Endothelial cell of umbilical vein (primary cell): ENCODE data around the gene GPRC5D. TPM values are rescaled to one million over a fixed set of nuclear protein-coding genes. Genes with fewer than 3 reads are reported as not detected.

Source experiments
- BruUV-seq: library from RNA; stranded (reverse); fragments of 400-500 nt; replicated peaks from 2 replicates; lab custom pipeline; 2021; lab: Mats Ljungman, UMichigan
- CTCF ChIA-PET: fragments of 300-600, 350-600 bp; sonication (Branson Sonifier 250); formaldehyde crosslinking; loops from one replicate; lab custom pipeline; 2021; ENCODE audit warnings: antibody characterized with exemption, inconsistent platforms; lab: Charles Lee
- POLR2A ChIA-PET: fragments of 300-600, 350-600 bp; sonication (Branson Sonifier 250); formaldehyde crosslinking; loops from one replicate; lab custom pipeline; 2021; ENCODE audit warnings: antibody characterized with exemption, inconsistent platforms; lab: Charles Lee
- DNase-seq: peaks from one replicate; pipeline ENCODE4 v3.0.0-alpha.2; 2011; ENCODE audit warnings: low read depth, low spot score
- FAIRE-seq: peaks from 2 replicates; lab custom pipeline; 2011; peaks lifted over from hg19 to GRCh38; lab: Jason Lieb, UNC
- H2AFZ ChIP-seq: 2 replicates; pipeline ENCODE4 v1.6.0; 2012; ENCODE audit warnings: low read depth, low read length, control low read depth, inconsistent platforms
- H3K27ac ChIP-seq: 2 replicates; pipeline ENCODE4 v1.5.1; 2011; ENCODE audit warnings: low read depth, mild to moderate bottlenecking, control low read depth, low read length, moderate library complexity; ENCODE audit not compliant: insufficient read depth
- H3K27me3 ChIP-seq, 2 experiments: 2 replicates each; pipeline versions ENCODE4 v1.6.0 to v1.6.1; 2011; ENCODE audit warnings: low read length in 2 of 2, mixed read lengths in 1 of 2; ENCODE audit not compliant: control insufficient read depth in 2 of 2, insufficient read depth in 2 of 2
- H3K36me3 ChIP-seq, 2 experiments: 2 replicates in 1 of 2; 3 replicates in 1 of 2; pipeline ENCODE4 v1.5.1; 2011; ENCODE audit warnings: low read length in 2 of 2, mild to moderate bottlenecking in 1 of 2, moderate library complexity in 1 of 2; ENCODE audit not compliant: control insufficient read depth in 2 of 2, insufficient read depth in 2 of 2; ENCODE audit errors: extremely low read depth in 1 of 2
- H3K4me1 ChIP-seq: 3 replicates; pipeline ENCODE4 v1.5.1; 2011; ENCODE audit warnings: mild to moderate bottlenecking, low read length; ENCODE audit not compliant: control insufficient read depth, insufficient read depth; ENCODE audit errors: extremely low read depth
- H3K4me2 ChIP-seq: 2 replicates; pipeline ENCODE4 v1.6.1; 2011; ENCODE audit warnings: low read length, control low read depth, mixed read lengths; ENCODE audit not compliant: insufficient read depth
- H3K4me3 ChIP-seq, 3 experiments: fragments of 200-600 bp in 1 of 3; sonication (generic), shearing (Covaris generic) in 1 of 3; replicated peaks in 1 of 3; 2 replicates each; pipeline ENCODE4 v1.5.1; 2011 to 2016; ENCODE audit warnings: control low read depth in 3 of 3, low read length in 3 of 3, mild to moderate bottlenecking in 2 of 3, inconsistent platforms in 1 of 3, low read depth in 1 of 3, moderate library complexity in 1 of 3; ENCODE audit not compliant: insufficient read depth in 1 of 3
- H3K79me2 ChIP-seq: 2 replicates; pipeline ENCODE4 v1.6.0; 2012; ENCODE audit warnings: low read length, inconsistent platforms; ENCODE audit not compliant: control insufficient read depth, insufficient read depth
- H3K9ac ChIP-seq: replicated peaks from 2 replicates; pipeline ENCODE3; 2011; ENCODE audit warnings: low read length, control low read depth; ENCODE audit not compliant: insufficient read depth; ENCODE audit errors: extremely low read depth
- H3K9me1 ChIP-seq: replicated peaks from 3 replicates; pipeline ENCODE4 v1.6.0; 2011; ENCODE audit warnings: mild to moderate bottlenecking, low read length; ENCODE audit not compliant: control insufficient read depth, insufficient read depth; ENCODE audit errors: extremely low read depth
- H3K9me3 ChIP-seq: replicated peaks from 2 replicates; pipeline ENCODE4 v1.5.1; 2012; ENCODE audit warnings: low read length, inconsistent platforms; ENCODE audit not compliant: control insufficient read depth, insufficient read depth
- H4K20me1 ChIP-seq: replicated peaks from 2 replicates; pipeline ENCODE3; 2011; ENCODE audit warnings: mild to moderate bottlenecking, low read length; ENCODE audit not compliant: control insufficient read depth, insufficient read depth; ENCODE audit errors: extremely low read depth
- EZH2 ChIP-seq: IDR thresholded peaks from 2 replicates; pipeline ENCODE4 v1.6.1; 2012; ENCODE audit warnings: borderline replicate concordance, low read depth, mild to moderate bottlenecking, moderate library complexity, low read length, inconsistent platforms; ENCODE audit not compliant: severe bottlenecking
- FOS ChIP-seq: IDR thresholded peaks from 2 replicates; pipeline ENCODE4 v1.6.1; 2011; ENCODE audit warnings: mild to moderate bottlenecking, low read length, moderate library complexity, borderline replicate concordance; ENCODE audit not compliant: insufficient read depth
- GATA2 ChIP-seq: IDR thresholded peaks from 2 replicates; pipeline ENCODE4 v1.7.0; 2011; ENCODE audit warnings: low read depth, mild to moderate bottlenecking, moderate library complexity, mixed read lengths, low read length; ENCODE audit not compliant: insufficient read length, insufficient read depth
- JUN ChIP-seq: IDR thresholded peaks from 2 replicates; pipeline ENCODE4 v1.6.1; 2011; ENCODE audit warnings: borderline replicate concordance, low read depth; ENCODE audit not compliant: insufficient read length, insufficient read depth
- MYC ChIP-seq: IDR thresholded peaks from one replicate; pipeline ENCODE4 v1.6.1; 2011; ENCODE audit warnings: mild to moderate bottlenecking, low read depth, low read length
- POLR2A ChIP-seq: IDR thresholded peaks from 2 replicates; pipeline ENCODE4 v1.6.1; 2012; ENCODE audit warnings: low read depth, mild to moderate bottlenecking, control low read depth, low read length
- POLR2AphosphoS5 ChIP-seq: IDR thresholded peaks from 2 replicates; pipeline ENCODE4 v1.6.1; 2012; ENCODE audit warnings: low read depth, mild to moderate bottlenecking, control low read depth, low read length, moderate library complexity; ENCODE audit not compliant: insufficient read depth
- dilution Hi-C: fragments of 300-500 bp; cut with MboI; formaldehyde crosslinking; loops from one replicate; pipeline ENCODE4 v1.15.0; 2019; ENCODE audit warnings: low sequenced_read_pairs; ENCODE audit not compliant: extremely low pct_ligation_motif_present
- intact Hi-C: fragments of 100-400 bp; cut with micrococcal nuclease; formaldehyde crosslinking; loops from one replicate; pipeline ENCODE4 v1.10.0; 2022
- polyA plus RNA-seq, 4 experiments: library from polyadenylated mRNA; depleted of rRNA in 3 of 4; stranded (reverse) in 3 of 4; unstranded in 1 of 4; fragments of >200 nt; gene quantifications; 2 replicates each; pipeline versions ENCODE4 v1.2.1 to v1.2.3, GENCODE V29; 2011 to 2012; ENCODE audit warnings: missing spikeins in 1 of 4
- total RNA-seq: library from RNA; stranded (reverse); gene quantifications from 2 replicates; pipeline ENCODE4 v1.2.3, GENCODE V29; 2021
- TF ChIP-seq, protein P1 (sequence below), 2 donors: IDR thresholded peaks; 1 replicate in 1 of 2; 2 replicates in 1 of 2; pipeline ENCODE4 v1.5.1; 2011; ENCODE audit warnings: low read length in 2 of 2, mild to moderate bottlenecking in 2 of 2, moderate library complexity in 2 of 2, control low read depth in 1 of 2, inconsistent platforms in 1 of 2, low read depth in 1 of 2; ENCODE audit not compliant: insufficient read depth in 1 of 2; ENCODE audit errors: extremely low read depth in 1 of 2
- TF ChIP-seq, protein P2 (sequence below): IDR thresholded peaks from 2 replicates; pipeline ENCODE4 v1.6.1; 2011; ENCODE audit not compliant: insufficient read depth, insufficient read length

GPRC5D gene
- total and polyA plus RNA-seq, 2 donors (not counting 3 experiments of a cell fraction or from before 2014, with no cell fraction given), result not detected

DNA sequence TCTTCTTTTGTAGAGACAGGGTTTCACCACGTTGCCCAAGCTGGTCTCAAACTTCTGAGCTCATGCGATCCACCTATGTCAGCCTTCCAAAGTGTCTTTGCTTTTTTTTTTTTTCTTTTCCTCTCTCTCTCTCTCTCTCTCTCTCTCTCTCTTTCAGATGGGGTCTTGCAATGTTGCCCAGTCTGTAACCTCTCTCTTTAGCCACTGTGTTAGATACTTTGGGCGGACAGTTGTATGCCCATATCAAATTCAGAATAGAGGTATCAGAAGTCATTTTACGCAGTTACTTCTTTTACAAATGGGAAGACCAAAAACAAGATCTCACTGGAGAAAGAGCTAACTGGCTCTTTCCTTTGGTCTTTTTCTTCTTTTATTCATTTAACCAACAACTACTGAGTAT lies 41.4 kb upstream of the GPRC5D start:
- H4K20me1 ChIP-seq, result no peaks in the 10 kb centered on the region
- dilution Hi-C loops, result no loop called here

More for the DNA sequence above, 41.4 kb upstream of the GPRC5D start:
- Histone ChIP-seq H3K27ac (no peak overlapping the region), H3K9me3 (no peaks in the 10 kb centered on the region), H3K27me3 (no peaks in the 10 kb centered on the region), H3K4me2 (no peak overlapping the region), H3K4me1 (peaks cover 2% of the 10 kb centered on the region), H3K4me3 (no peak overlapping the region), H3K79me2 (peaks cover 4% of the 10 kb centered on the region), H3K36me3 (peaks cover 0 to 3% of the 10 kb centered on the region in 2 experiments), H3K9me1 (no peaks in the 10 kb centered on the region), H3K9ac (no peak overlapping the region), H2AFZ (no peak overlapping the region)
- no TSS peak for BruUV-seq
- FAIRE-seq (no peak), DNase-seq (no peak)
- TF ChIP-seq JUN, result no peak
- TF ChIP-seq GATA2, result no peak
- TF ChIP-seq FOS, result no peak
- TF ChIP-seq, protein P1, sequence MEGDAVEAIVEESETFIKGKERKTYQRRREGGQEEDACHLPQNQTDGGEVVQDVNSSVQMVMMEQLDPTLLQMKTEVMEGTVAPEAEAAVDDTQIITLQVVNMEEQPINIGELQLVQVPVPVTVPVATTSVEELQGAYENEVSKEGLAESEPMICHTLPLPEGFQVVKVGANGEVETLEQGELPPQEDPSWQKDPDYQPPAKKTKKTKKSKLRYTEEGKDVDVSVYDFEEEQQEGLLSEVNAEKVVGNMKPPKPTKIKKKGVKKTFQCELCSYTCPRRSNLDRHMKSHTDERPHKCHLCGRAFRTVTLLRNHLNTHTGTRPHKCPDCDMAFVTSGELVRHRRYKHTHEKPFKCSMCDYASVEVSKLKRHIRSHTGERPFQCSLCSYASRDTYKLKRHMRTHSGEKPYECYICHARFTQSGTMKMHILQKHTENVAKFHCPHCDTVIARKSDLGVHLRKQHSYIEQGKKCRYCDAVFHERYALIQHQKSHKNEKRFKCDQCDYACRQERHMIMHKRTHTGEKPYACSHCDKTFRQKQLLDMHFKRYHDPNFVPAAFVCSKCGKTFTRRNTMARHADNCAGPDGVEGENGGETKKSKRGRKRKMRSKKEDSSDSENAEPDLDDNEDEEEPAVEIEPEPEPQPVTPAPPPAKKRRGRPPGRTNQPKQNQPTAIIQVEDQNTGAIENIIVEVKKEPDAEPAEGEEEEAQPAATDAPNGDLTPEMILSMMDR (IDR thresholded peaks at IDR 0.05; ENCODE audit: extremely low read depth in 1 of 2, insufficient read depth in 1 of 2, low read depth in 1 of 2, low read length in 2 of 2), result no peak
- no peak for TF ChIP-seq EZH2
- no peak for TF ChIP-seq MYC
- TF ChIP-seq, protein P2, sequence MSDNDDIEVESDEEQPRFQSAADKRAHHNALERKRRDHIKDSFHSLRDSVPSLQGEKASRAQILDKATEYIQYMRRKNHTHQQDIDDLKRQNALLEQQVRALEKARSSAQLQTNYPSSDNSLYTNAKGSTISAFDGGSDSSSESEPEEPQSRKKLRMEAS, result no peak
- no peak for TF ChIP-seq POLR2A
- no peak for TF ChIP-seq POLR2AphosphoS5
- intact Hi-C loops, result no loop called here
- ChIA-PET POLR2A (no interaction called here), CTCF (interaction anchor here (0.8 kb wide), 1 partner anchor 213 kb away, joined by 4 read pairs; no protein-coding TSS in a partner anchor)
